GM23338 (cell line): ENCODE results near the gene SPANXN2. TPM values are rescaled to one million over a fixed set of nuclear protein-coding genes. Genes with fewer than 3 reads are reported as not detected.

Experiments used
- ATAC-seq: fragments of 200-7000 bp; cut with Tn5 transposase; 3 replicates; pipeline ENCODE4 v1.9.1; 2020
- DNase-seq: peaks from one replicate; pipeline ENCODE4 v3.0.0-alpha.2; 2015; ENCODE audit warnings: low spot score
- H2AFZ ChIP-seq: fragments of 200-600 bp; sonication (generic); 2 replicates; pipeline ENCODE4 v1.8.0; 2016; ENCODE audit warnings: antibody characterized with exemption, mild to moderate bottlenecking, moderate library complexity
- H3F3A ChIP-seq: fragments of 200-600 bp; sonication (generic); replicated peaks from 2 replicates; pipeline ENCODE4 v1.8.0; 2017; ENCODE audit warnings: antibody characterized with exemption, mixed run types, low read depth
- H3K27ac ChIP-seq: fragments of 200-600 bp; sonication (generic); 2 replicates; pipeline ENCODE4 v1.6.1; 2016; ENCODE audit warnings: low read depth
- H3K27me3 ChIP-seq: fragments of 200-600 bp; sonication (generic); 2 replicates; pipeline ENCODE4 v1.8.0; 2016; ENCODE audit warnings: mild to moderate bottlenecking, mixed run types, moderate library complexity; ENCODE audit not compliant: insufficient read depth
- H3K36me3 ChIP-seq: fragments of 200-600 bp; sonication (generic); 2 replicates; pipeline ENCODE4 v1.8.0; 2016; ENCODE audit warnings: mild to moderate bottlenecking; ENCODE audit not compliant: insufficient read depth
- H3K4me1 ChIP-seq: fragments of 200-600 bp; sonication (generic); 2 replicates; pipeline ENCODE4 v1.8.0; 2016; ENCODE audit warnings: mild to moderate bottlenecking, moderate library complexity; ENCODE audit not compliant: insufficient read depth
- H3K4me2 ChIP-seq: fragments of 200-600 bp; sonication (generic); 2 replicates; pipeline ENCODE4 v1.7.1; 2017; ENCODE audit warnings: mixed run types
- H3K4me3 ChIP-seq: fragments of 200-600 bp; sonication (generic); 2 replicates; pipeline ENCODE4 v1.6.1; 2016; ENCODE audit warnings: mixed run types
- H3K79me2 ChIP-seq: fragments of 200-600 bp; sonication (generic); replicated peaks from 2 replicates; pipeline ENCODE4 v1.8.0; 2017; ENCODE audit warnings: mild to moderate bottlenecking; ENCODE audit not compliant: insufficient read depth
- H3K9me2 ChIP-seq: fragments of 200-600 bp; sonication (generic); 2 replicates; pipeline ENCODE4 v1.8.0; 2017; ENCODE audit not compliant: insufficient read depth
- H4K20me1 ChIP-seq: fragments of 200-600 bp; sonication (generic); replicated peaks from 2 replicates; pipeline ENCODE4 v1.8.0; 2017; ENCODE audit warnings: mild to moderate bottlenecking; ENCODE audit not compliant: insufficient read depth
- H3K27ac Mint-ChIP-seq: 2 replicates; pipeline ENCODE4 v1.8.0; 2020; ENCODE audit warnings: inconsistent platforms, mild to moderate bottlenecking, moderate library complexity, mixed read lengths
- H3K27me3 Mint-ChIP-seq: 3 replicates; pipeline ENCODE4 v1.8.0; 2022; ENCODE audit warnings: low read depth, mild to moderate bottlenecking, moderate library complexity, mixed read lengths, inconsistent platforms; ENCODE audit not compliant: insufficient read depth, poor library complexity
- H3K36me3 Mint-ChIP-seq: 3 replicates; pipeline ENCODE4 v1.8.0; 2021; ENCODE audit warnings: low read depth, mild to moderate bottlenecking, inconsistent platforms, moderate library complexity, mixed read lengths
- H3K4me1 Mint-ChIP-seq: 3 replicates; pipeline ENCODE4 v1.8.0; 2020; ENCODE audit warnings: mild to moderate bottlenecking, inconsistent platforms, mixed read lengths
- H3K4me3 Mint-ChIP-seq: 3 replicates; pipeline ENCODE4 v1.8.0; 2021; ENCODE audit warnings: moderate library complexity, mild to moderate bottlenecking, inconsistent platforms, mixed read lengths
- H3K9me3 Mint-ChIP-seq: 3 replicates; pipeline ENCODE4 v1.8.0; 2020; ENCODE audit warnings: moderate library complexity, mild to moderate bottlenecking, inconsistent platforms, mixed read lengths
- CREB1 ChIP-seq: fragments of 250-450 bp; sonication (Bioruptor Pico); IDR thresholded peaks from 2 replicates; pipeline ENCODE4 v1.5.0; 2020; ENCODE audit warnings: low read depth, mild to moderate bottlenecking, moderate library complexity
- EZH2 ChIP-seq: fragments of 200-600 bp; sonication (generic); IDR thresholded peaks from one replicate; pipeline ENCODE4 v1.8.0; 2017; ENCODE audit warnings: antibody characterized with exemption, mild to moderate bottlenecking, low read depth; ENCODE audit not compliant: unreplicated experiment
- EZH2phosphoT487 ChIP-seq: fragments of 200-600 bp; sonication (generic); IDR thresholded peaks from one replicate; pipeline ENCODE4 v1.8.1; 2018; ENCODE audit warnings: antibody characterized with exemption; ENCODE audit not compliant: unreplicated experiment
- JUNB ChIP-seq: IDR thresholded peaks from one replicate; pipeline ENCODE4 v1.6.1; 2016; ENCODE audit warnings: antibody characterized with exemption; ENCODE audit not compliant: unreplicated experiment
- NANOG ChIP-seq: IDR thresholded peaks from 2 replicates; pipeline ENCODE4 v1.6.1; 2016; ENCODE audit warnings: antibody characterized with exemption, borderline replicate concordance
- POLR2AphosphoS5 ChIP-seq: IDR thresholded peaks from 2 replicates; pipeline ENCODE4 v1.6.1; 2016; ENCODE audit warnings: antibody characterized with exemption, low read depth
- REST ChIP-seq: IDR thresholded peaks from one replicate; pipeline ENCODE4 v1.6.1; 2018; ENCODE audit warnings: antibody characterized with exemption; ENCODE audit not compliant: unreplicated experiment
- STAT1 ChIP-seq: IDR thresholded peaks from one replicate; pipeline ENCODE4 v1.6.1; 2016; ENCODE audit warnings: antibody characterized with exemption; ENCODE audit not compliant: unreplicated experiment
- ZNF114 ChIP-seq: fragments of 250-450 bp; sonication (Bioruptor Pico); IDR thresholded peaks from 2 replicates; pipeline ENCODE4 v1.5.0; 2020; ENCODE audit warnings: mild to moderate bottlenecking, moderate library complexity
- ZNF331 ChIP-seq: fragments of 250-450 bp; sonication (Bioruptor Pico); IDR thresholded peaks from 2 replicates; pipeline ENCODE4 v1.5.0; 2020; ENCODE audit warnings: low read depth, mild to moderate bottlenecking, moderate library complexity
- ZNF462 ChIP-seq: fragments of 250-450 bp; sonication (Bioruptor Pico); IDR thresholded peaks from 2 replicates; pipeline ENCODE4 v1.5.0; 2020; ENCODE audit warnings: mild to moderate bottlenecking, moderate library complexity
- polyA plus RNA-seq: library from polyadenylated mRNA; unstranded; fragments of >200 nt; fragmentation: Nextera tagmentation; extraction: Ambion mirVana; gene quantifications from 2 replicates; pipeline ENCODE4 v1.2.1, GENCODE V29; 2016
- total RNA-seq: library from RNA; depleted of rRNA; stranded (reverse); fragments of >200 nt; shearing (Covaris generic); gene quantifications from 2 replicates; pipeline ENCODE4 v1.2.3, GENCODE V29; 2014
- TF ChIP-seq, protein P1 (sequence below), 2 experiments: fragments of 200-600 bp in 1 of 2; sonication (generic) in 1 of 2; conservative IDR thresholded peaks; 2 replicates each; pipeline versions ENCODE4 v1.5.1 to v1.6.1; 2016 to 2017; ENCODE audit warnings: antibody characterized with exemption in 2 of 2, low read depth in 2 of 2, mild to moderate bottlenecking in 2 of 2, moderate library complexity in 1 of 2
- TF ChIP-seq, protein P2 (sequence below): IDR thresholded peaks from 2 replicates; pipeline ENCODE4 v1.6.1; 2016; ENCODE audit warnings: antibody characterized with exemption

SPANXN2 gene
- total and polyA plus RNA-seq, 2 experiments from 2014 or later: not detected

DNA sequence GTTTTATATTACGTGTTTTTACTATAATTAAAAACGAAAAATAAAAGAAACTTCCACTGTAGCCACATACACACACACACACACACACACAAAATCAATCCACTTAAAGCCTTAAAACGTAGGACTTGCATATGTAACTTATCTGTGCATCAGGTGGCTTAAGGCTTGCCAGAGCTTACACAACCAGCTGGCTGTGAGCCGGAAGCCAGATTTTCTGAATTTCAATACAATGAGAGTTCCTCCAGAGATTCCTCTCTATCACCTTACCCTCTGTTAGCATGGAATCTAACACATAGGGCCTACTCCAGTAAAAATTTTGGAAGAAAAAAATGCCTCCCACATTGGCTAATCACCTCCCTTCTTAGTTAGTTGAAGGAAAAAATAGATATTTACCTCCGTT is 56.8 kb downstream of the SPANXN2 start:
- H3K9me2 ChIP-seq: no peaks in the 10 kb centered on the region
- Mint-ChIP-seq H3K27ac (no peak overlapping the region), H3K4me1 (no peaks in the 10 kb centered on the region), H3K4me3 (no peak overlapping the region), H3K36me3 (peaks cover 4% of the 10 kb centered on the region; the same call in 2 of the 3 replicates), H3K9me3 (peaks cover 33% of the 10 kb centered on the region), H3K27me3 (no peaks in the 10 kb centered on the region)
- no peaks in the 10 kb centered on the region for H3K27me3 ChIP-seq
- H3K36me3 ChIP-seq: no peaks in the 10 kb centered on the region
- no peak overlapping the region for H2AFZ ChIP-seq
- TF ChIP-seq JUNB (no peak), ZNF114 (CRISPR knock-in tag) (no peak), REST (no peak), ZNF331 (CRISPR knock-in tag) (no peak), CREB1 (CRISPR knock-in tag) (no peak), ZNF462 (no peak), STAT1 (no peak), EZH2 (no peak), POLR2AphosphoS5 (no peak), NANOG (no peak), EZH2phosphoT487 (no peak)
- TF ChIP-seq, protein P1, sequence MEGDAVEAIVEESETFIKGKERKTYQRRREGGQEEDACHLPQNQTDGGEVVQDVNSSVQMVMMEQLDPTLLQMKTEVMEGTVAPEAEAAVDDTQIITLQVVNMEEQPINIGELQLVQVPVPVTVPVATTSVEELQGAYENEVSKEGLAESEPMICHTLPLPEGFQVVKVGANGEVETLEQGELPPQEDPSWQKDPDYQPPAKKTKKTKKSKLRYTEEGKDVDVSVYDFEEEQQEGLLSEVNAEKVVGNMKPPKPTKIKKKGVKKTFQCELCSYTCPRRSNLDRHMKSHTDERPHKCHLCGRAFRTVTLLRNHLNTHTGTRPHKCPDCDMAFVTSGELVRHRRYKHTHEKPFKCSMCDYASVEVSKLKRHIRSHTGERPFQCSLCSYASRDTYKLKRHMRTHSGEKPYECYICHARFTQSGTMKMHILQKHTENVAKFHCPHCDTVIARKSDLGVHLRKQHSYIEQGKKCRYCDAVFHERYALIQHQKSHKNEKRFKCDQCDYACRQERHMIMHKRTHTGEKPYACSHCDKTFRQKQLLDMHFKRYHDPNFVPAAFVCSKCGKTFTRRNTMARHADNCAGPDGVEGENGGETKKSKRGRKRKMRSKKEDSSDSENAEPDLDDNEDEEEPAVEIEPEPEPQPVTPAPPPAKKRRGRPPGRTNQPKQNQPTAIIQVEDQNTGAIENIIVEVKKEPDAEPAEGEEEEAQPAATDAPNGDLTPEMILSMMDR (conservative IDR thresholded peaks at IDR 0.05; ENCODE audit: low read depth in 2 of 2): no peak
- TF ChIP-seq, protein P2, sequence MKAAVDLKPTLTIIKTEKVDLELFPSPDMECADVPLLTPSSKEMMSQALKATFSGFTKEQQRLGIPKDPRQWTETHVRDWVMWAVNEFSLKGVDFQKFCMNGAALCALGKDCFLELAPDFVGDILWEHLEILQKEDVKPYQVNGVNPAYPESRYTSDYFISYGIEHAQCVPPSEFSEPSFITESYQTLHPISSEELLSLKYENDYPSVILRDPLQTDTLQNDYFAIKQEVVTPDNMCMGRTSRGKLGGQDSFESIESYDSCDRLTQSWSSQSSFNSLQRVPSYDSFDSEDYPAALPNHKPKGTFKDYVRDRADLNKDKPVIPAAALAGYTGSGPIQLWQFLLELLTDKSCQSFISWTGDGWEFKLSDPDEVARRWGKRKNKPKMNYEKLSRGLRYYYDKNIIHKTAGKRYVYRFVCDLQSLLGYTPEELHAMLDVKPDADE: no peak
- no peaks in the 10 kb centered on the region for H3F3A ChIP-seq
- H3K79me2 ChIP-seq: no peaks in the 10 kb centered on the region
- H3K4me1 ChIP-seq: no peaks in the 10 kb centered on the region
- peak; percentile 0 for DNase-seq
- no peaks in the 10 kb centered on the region for H4K20me1 ChIP-seq
- no peak overlapping the region for H3K27ac ChIP-seq
- H3K4me2 ChIP-seq: no peak overlapping the region
- ATAC-seq: no peak
- no peak overlapping the region for H3K4me3 ChIP-seq
